Osteoblast (primary cell): ENCODE data around the gene SLC35F5. TPM values are rescaled to one million over a fixed set of nuclear protein-coding genes. Genes with fewer than 3 reads are reported as not detected.

ENCODE experiments used
- DNase-seq: peaks from one replicate; pipeline ENCODE4 v3.0.0; 2011; ENCODE audit warnings: low spot score, mixed read lengths; ENCODE audit not compliant: insufficient read length; ENCODE audit errors: missing footprints
- H2AFZ ChIP-seq: 2 replicates; pipeline ENCODE4 v1.6.0; 2011; ENCODE audit warnings: mild to moderate bottlenecking, low read length
- H3K27ac ChIP-seq: 2 replicates; pipeline ENCODE4 v1.5.1; 2011; ENCODE audit warnings: mild to moderate bottlenecking, low read depth, low read length, moderate library complexity
- H3K27me3 ChIP-seq: 2 replicates; pipeline ENCODE4 v1.6.0; 2012; ENCODE audit warnings: mild to moderate bottlenecking, control low read depth, inconsistent platforms, low read length, moderate library complexity; ENCODE audit not compliant: insufficient read depth
- H3K36me3 ChIP-seq: 2 replicates; pipeline ENCODE4 v1.5.1; 2011; ENCODE audit warnings: mild to moderate bottlenecking, low read length, control low read depth, moderate library complexity; ENCODE audit not compliant: insufficient read depth
- H3K4me1 ChIP-seq: 2 replicates; pipeline ENCODE4 v1.5.1; 2011; ENCODE audit warnings: mild to moderate bottlenecking, low read length, control low read depth, moderate library complexity; ENCODE audit not compliant: insufficient read depth
- H3K4me2 ChIP-seq: 2 replicates; pipeline ENCODE4 v1.6.0; 2011; ENCODE audit warnings: mild to moderate bottlenecking, low read length; ENCODE audit not compliant: insufficient read depth
- H3K4me3 ChIP-seq: fragments of 200-600 bp; sonication (generic); 3 replicates; pipeline ENCODE4 v1.5.1; 2012; ENCODE audit warnings: mild to moderate bottlenecking, low read length, inconsistent platforms; ENCODE audit not compliant: insufficient read depth
- H3K79me2 ChIP-seq: 2 replicates; pipeline ENCODE4 v1.6.0; 2012; ENCODE audit warnings: mild to moderate bottlenecking, low read length, control low read depth, inconsistent platforms; ENCODE audit not compliant: insufficient read depth
- H3K9me3 ChIP-seq: 2 replicates; pipeline ENCODE4 v1.5.1; 2011; ENCODE audit warnings: low read depth, low read length, control low read depth
- H4K20me1 ChIP-seq: 2 replicates; pipeline ENCODE4 v1.6.0; 2012; ENCODE audit warnings: mild to moderate bottlenecking, low read length, control low read depth; ENCODE audit not compliant: insufficient read depth
- total RNA-seq: library from RNA; depleted of rRNA; stranded (reverse); fragments of >200 nt; gene quantifications from 2 replicates; pipeline ENCODE4 v1.2.3, GENCODE V29; 2012
- TF ChIP-seq, protein P1 (sequence below): IDR thresholded peaks from 2 replicates; pipeline ENCODE4 v1.5.1; 2011; ENCODE audit warnings: mild to moderate bottlenecking, low read depth, low read length, moderate library complexity; ENCODE audit errors: extremely low read depth

Gene SLC35F5
- total RNA-seq, 1 donor: 245 TPM

DNA sequence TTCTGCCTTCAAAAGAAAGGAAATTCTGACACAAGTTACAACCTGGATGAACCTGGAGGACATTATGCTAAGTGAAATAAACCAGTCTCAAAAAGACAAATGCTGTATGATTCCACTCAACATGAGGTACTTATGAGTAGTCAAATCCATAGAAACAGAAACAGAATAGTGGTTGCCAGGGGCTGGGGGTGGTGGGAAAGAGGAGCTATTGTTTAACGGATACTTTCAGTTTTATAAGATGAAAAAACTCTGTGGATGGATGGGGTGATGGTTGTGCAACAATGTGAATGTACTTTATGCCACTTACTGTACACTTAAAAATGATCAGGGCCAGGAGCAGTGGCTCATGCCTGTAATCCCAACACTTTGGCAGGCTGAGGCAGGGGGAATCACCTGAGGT is 15.4 kb downstream of the SLC35F5 start:
- peaks cover 70% of the 10 kb centered on the region for H3K36me3 ChIP-seq
- no peak for DNase-seq
- TF ChIP-seq, protein P1, sequence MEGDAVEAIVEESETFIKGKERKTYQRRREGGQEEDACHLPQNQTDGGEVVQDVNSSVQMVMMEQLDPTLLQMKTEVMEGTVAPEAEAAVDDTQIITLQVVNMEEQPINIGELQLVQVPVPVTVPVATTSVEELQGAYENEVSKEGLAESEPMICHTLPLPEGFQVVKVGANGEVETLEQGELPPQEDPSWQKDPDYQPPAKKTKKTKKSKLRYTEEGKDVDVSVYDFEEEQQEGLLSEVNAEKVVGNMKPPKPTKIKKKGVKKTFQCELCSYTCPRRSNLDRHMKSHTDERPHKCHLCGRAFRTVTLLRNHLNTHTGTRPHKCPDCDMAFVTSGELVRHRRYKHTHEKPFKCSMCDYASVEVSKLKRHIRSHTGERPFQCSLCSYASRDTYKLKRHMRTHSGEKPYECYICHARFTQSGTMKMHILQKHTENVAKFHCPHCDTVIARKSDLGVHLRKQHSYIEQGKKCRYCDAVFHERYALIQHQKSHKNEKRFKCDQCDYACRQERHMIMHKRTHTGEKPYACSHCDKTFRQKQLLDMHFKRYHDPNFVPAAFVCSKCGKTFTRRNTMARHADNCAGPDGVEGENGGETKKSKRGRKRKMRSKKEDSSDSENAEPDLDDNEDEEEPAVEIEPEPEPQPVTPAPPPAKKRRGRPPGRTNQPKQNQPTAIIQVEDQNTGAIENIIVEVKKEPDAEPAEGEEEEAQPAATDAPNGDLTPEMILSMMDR: no peak

DNA sequence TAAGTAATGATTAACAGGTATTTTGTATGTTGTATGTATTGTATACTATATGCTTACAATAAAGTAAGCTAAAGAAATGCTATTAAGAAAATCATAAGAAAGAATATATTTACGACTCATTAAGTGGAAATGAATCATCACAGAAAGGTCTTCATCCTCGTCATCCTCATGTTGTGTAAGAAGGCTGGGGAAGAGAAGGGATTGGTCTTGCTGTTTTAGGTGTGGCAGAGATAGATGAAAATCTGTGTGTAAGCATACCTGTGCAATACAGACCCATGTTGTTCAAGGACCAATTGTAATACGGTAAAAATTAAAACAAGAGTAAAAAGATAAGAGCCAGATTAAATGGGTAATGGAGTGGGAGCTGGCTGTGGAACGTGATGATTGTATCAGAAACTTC is 16.6 kb downstream of the SLC35F5 start:
- H3K4me1 ChIP-seq: no peaks in the 10 kb centered on the region
- H3K36me3 ChIP-seq: peaks cover 59% of the 10 kb centered on the region
- no peaks in the 10 kb centered on the region for H3K27me3 ChIP-seq
- no peak overlapping the region for H3K4me3 ChIP-seq
- H3K79me2 ChIP-seq: peaks cover 5% of the 10 kb centered on the region
- no peak for DNase-seq
- H3K27ac ChIP-seq: no peak overlapping the region
- no peak overlapping the region for H3K4me2 ChIP-seq
- H4K20me1 ChIP-seq: no peaks in the 10 kb centered on the region
- H2AFZ ChIP-seq: no peak overlapping the region
- no peaks in the 10 kb centered on the region for H3K9me3 ChIP-seq
- TF ChIP-seq, protein P1: no peak

More for the DNA sequence above, 15.4 kb downstream of the SLC35F5 start:
- Histone ChIP-seq H3K4me1 (no peaks in the 10 kb centered on the region), H3K79me2 (peaks cover 5% of the 10 kb centered on the region), H2AFZ (no peak overlapping the region), H3K27ac (no peak overlapping the region), H3K27me3 (no peaks in the 10 kb centered on the region), H3K9me3 (no peaks in the 10 kb centered on the region), H3K4me2 (no peak overlapping the region), H3K4me3 (no peak overlapping the region), H4K20me1 (no peaks in the 10 kb centered on the region)

DNA sequence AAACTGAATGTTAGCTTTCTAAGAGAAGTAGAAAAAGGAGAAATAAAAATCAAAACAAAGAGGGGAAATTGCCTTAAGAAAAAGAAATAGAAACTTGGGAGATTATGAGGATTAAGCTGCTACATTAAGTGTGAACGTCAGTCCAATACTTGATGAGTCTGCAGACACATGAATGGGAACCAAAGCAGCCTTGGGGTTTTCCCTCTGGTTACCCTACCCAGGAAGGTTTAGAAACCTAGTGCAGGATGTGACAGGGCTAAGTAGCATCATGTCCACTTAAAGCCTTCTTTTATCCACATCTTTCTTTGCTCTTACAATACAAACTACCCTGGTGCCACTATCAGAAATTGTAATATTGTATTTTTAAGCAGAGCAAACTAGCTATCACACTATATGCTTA is 22.3 kb downstream of the SLC35F5 start:
- H3K27me3 ChIP-seq: no peaks in the 10 kb centered on the region
- H3K4me2 ChIP-seq: no peak overlapping the region
- H3K27ac ChIP-seq: no peak overlapping the region
- DNase-seq: no peak
- H3K79me2 ChIP-seq: peaks cover 3% of the 10 kb centered on the region
- no peaks in the 10 kb centered on the region for H3K9me3 ChIP-seq
- H3K4me3 ChIP-seq: no peak overlapping the region
- no peaks in the 10 kb centered on the region for H4K20me1 ChIP-seq
- no peaks in the 10 kb centered on the region for H3K4me1 ChIP-seq
- H2AFZ ChIP-seq: no peak overlapping the region
- peaks cover 41% of the 10 kb centered on the region for H3K36me3 ChIP-seq
- TF ChIP-seq, protein P1: no peak

DNA sequence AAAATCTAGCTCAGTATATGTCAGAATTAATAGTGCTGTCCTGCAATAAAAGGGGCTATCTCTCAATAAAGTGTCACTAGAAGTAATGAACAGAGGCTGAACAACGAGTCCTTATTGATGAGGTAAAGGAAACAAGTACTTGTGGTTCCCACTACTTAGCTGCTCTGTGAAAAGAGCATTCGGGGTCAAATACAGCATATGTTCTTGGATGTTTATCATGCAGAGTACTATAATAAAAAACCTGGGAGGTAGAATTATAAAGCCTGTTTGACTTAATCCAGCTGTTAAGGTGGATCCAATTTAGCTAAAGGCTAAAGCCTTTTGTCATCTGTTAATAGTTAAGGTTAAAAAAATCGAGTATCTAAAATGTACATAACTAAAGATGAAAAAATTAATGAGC is 32.4 kb downstream of the SLC35F5 start:
- no peak overlapping the region for H3K4me3 ChIP-seq
- no peak for DNase-seq
- H2AFZ ChIP-seq: no peak overlapping the region
- no peaks in the 10 kb centered on the region for H3K4me1 ChIP-seq
- H3K36me3 ChIP-seq: peaks cover 26% of the 10 kb centered on the region
- H3K9me3 ChIP-seq: no peaks in the 10 kb centered on the region
- H3K27me3 ChIP-seq: no peaks in the 10 kb centered on the region
- H4K20me1 ChIP-seq: no peaks in the 10 kb centered on the region
- no peaks in the 10 kb centered on the region for H3K79me2 ChIP-seq
- TF ChIP-seq, protein P1: no peak
- no peak overlapping the region for H3K4me2 ChIP-seq
- H3K27ac ChIP-seq: no peak overlapping the region
